ENCODE results near the gene MAD1L1.

MAD1L1 gene

DNA sequence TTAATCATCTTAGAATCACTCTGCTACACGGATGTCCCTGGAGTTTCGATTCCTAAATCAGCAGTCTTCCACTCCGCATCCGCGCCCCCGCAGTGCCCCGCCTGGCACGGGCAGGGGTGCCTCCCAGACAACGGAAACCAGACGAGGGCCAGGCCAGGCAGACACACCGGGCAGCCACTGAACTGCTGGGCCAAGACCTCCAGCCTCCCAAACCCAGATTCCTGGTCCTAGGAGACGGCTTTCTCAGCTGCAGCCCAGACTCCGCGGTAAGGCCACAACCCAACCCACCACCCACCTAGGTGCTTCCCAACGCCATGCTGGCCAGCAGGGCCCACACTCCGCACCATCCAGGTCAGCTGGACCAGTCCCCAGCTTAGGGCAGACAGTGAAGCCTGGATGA is 33.2 kb downstream of the MAD1L1 start:
- DNase-seq = no peak

DNA sequence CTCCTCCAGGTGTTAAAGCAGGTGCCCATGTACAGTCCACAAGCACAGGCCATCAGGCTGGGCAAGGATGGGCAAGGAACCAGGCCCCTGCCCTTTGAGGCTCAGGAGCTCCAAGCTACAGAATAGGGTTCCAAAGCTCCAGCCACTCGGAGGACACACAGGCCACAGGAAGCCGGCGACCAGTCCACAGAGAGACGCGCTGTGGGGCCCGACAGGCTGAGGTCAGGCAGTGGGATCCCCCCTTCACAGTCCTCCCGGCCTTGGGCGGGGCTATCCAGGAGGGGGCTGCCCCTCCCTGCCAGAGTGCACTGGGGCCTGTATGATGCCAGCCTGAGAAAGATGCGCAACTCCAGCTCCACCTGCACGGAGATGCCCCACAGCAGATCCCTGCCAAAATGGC is 34.0 kb downstream of the MAD1L1 start:
- no peak for DNase-seq

DNA sequence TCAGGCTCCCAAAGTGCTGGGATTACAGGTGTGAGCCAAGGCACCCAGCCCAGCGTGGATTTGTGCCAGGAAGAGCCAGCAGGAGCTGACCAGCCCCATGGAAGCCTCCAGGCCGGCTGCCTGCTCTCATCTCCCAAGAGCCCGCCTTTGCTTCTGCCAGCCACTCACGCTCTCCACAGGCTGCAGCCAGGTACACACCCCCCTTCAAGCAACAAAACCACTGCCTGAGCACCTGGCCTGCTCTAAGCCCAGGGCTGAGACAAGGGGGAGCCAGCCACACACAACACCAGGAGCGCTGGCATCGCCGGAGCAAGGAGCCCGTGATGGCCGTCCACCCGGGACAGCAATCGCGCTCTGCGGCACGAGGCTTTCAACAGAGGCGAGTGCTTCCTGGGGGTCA is 34.5 kb downstream of the MAD1L1 start:
- DNase-seq = no peak

DNA sequence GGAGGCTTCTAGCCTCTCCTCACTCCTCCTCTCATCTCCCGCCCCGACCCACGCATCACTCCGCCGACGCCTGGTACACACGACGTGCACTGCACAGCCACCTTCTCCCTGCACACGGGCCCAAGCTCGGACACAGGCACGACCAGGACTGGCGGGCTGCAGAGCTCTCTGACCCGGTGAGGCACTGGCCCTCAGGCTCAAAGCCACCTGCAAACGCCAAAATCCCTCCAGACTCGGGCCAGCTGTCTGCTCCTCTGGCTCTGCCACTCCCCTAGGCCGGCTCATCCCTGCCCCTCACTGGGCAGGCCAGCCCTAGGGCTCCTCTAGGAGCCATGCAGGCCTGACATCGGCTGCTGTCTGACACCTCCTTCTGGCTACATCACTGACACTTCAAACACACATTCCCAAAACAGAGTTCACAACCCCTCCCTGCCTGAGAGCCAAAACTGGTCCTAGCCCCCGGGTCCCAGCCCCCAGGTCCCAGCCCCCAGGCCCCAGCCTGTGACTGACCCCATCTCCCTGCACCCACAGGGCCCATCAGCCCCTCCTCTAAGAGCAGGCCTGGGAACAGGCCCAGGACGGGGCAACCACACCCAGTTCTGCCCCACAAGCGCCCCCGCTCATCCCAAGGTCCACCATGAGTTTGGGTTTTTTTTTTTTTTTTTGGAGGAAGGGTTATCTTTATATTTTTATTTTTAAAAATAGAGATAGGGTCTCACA is 35.1 kb downstream of the MAD1L1 start:
- no peak for DNase-seq

GRCh38 chr7:2196381-2197378 is 36.1 kb downstream of the MAD1L1 start:
- no peak for DNase-seq

DNA sequence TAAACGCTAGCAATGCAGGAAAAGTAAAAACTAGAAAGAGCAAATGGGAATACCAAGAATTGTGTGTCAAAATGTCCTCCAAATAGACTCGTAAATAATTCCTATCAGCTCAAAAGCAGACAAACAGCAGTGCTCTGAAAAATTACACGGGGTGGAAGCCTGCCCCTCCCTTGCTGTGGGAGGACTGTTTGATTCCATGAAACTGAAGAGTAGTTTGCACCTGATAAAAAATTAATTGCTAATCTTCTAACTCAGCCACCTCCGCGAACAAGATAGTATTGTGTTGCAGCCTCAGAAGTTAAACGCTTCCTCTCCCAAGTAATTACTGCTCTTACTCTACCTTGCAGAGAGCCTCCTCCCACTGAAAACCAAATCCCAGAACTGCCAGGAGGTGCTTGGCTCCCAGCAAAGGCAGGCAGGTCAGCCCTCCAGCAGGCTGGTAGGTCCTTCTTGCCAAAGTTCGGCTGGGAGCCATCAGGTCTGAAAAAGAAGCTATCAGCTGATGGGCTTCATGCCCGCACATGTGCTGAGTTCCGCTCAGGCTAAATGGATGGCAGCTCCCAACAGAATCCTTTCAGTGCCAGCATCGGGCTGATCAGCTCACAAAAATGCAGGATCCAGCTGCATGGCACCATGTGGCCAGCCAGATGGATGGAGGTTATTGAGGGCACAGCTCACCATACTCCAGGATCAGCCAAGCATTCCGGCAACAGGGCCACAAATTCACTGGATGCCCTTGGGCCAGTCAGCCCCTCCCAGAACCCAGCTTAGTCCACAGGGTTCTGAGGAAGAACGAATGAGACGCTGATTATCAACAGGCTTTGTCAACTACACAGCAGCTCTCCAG is 37.1 kb downstream of the MAD1L1 start:
- DNase-seq = no peak

GRCh38 chr7:2193575-2194305 is 39.0 kb downstream of the MAD1L1 start:
- DNase-seq = no peak

GRCh38 chr7:2192831-2193534 is 39.8 kb downstream of the MAD1L1 start:
- no peak for DNase-seq

GRCh38 chr7:2191016-2191415 is 41.7 kb downstream of the MAD1L1 start:
- DNase-seq = no peak

- no peak for DNase-seq
These were observed 42.2 kb downstream of the MAD1L1 start for GRCh38 chr7:2190531-2190930.

- no peak for DNase-seq
These were observed 46.6 kb downstream of the MAD1L1 start for GRCh38 chr7:2186166-2186565.

DNA sequence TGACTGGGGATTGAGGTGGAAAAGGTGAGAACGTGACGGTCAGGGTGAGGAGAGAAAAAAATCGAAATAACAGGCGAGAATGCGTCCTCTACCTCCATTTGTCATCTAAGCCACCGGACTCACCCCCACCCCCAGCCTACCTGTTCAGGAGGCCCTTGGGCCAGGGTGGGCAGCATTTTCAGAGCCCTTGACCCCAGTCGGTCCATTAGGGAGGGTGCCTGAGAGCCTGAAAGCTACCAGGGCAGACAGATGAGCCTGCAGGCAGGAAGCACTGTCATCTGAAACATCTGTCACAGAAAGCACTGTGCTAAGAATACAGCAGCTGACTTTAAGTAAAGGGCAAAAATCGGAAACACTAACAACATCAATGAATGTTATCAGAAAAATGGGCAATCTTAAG is 47.0 kb downstream of the MAD1L1 start:
- no peak for DNase-seq

DNA sequence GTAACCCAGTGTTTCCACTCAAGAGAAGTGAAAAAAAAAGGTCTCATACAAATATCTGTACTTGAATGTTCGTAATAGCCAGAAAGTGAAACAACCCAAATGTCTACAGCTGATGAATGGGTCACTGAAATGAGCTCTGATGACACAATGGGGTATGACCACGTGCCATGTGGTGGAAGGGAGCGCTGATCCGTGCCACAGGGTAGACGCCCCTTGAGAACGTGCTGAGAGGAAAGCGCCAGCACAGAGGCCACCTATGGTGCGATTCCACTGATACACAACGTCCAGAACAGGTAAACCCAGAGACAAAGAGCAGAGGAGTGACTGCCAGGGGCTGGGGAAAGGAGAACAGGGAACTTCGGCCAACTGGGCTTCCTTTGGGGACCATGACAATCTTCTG is 50.3 kb downstream of the MAD1L1 start:
- no peak for DNase-seq

DNA sequence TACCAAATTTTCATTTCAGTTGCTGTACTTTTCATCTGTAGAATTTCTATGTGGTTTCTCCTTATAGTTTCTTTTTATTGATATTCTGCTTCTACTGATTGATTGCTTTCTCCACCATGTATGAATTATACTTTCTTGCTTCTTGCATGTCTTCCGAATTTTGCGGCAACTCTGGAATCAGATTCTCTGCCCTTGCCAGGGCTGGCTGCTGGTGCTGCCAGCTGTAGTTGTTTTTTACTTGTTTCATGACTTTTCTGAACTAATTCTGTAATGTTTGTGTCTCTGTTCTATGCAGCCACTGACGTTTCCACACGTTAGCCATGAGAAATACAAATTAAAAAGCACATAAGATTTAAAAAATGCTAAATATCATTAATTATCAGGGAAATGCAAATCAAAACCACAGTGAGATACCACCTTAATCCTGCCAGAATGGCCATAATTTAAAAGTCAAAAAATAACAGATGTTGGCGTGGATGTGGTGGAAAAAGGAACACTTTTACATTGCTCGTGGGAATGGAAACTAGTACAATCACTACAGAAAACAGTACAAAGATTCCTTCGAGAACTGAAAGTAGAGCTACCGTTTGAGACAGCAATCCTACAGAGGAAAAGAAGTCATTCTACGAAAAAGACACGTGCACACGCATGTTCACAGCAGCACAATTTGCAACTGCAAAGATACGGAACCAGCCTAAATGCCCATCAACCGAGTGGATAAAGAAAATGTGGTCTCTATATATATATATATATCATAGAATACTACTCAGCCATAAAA is 51.5 kb downstream of the MAD1L1 start:
- DNase-seq = no peak

- no peak for DNase-seq
These were observed 52.7 kb downstream of the MAD1L1 start for GRCh38 chr7:2180081-2180480.

DNA sequence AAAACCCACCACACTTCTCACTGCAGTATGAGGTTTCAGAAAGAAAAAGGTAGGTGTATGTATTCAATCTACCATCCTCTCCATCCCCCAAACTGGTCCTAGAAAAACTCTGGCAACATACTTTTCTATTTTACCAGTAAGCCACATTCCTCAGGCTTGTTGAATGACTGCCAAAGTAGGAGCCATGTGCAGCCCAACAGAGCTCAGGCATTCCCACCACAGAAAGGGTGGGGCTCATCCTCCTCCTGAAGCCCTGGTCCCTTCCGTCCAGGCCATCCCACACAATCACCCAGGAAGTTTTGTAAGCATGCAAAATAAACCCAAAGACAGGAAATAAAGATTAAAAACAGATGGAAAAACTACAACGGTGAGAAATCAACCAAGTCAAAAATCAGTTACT is 57.2 kb downstream of the MAD1L1 start:
- no peak for DNase-seq

GRCh38 chr7:2175091-2175490 is 57.7 kb downstream of the MAD1L1 start:
- DNase-seq = no peak

- no peak for DNase-seq
These were observed 59.4 kb downstream of the MAD1L1 start for GRCh38 chr7:2173189-2173827.

- DNase-seq = no peak
These were observed 60.2 kb downstream of the MAD1L1 start for GRCh38 chr7:2172311-2173188.

Data from activated T-cell treated with anti-CD3 and anti-CD28 coated beads for 4 hours (primary cell).